Measurements from ENCODE around the gene PLAGL2. TPM values are rescaled to one million over a fixed set of nuclear protein-coding genes. Genes with fewer than 3 reads are reported as not detected.

The PLAGL2 gene
- total and polyA plus RNA-seq, 4 donors = 1.3 to 7.2 (median 1.6) TPM

DNA sequence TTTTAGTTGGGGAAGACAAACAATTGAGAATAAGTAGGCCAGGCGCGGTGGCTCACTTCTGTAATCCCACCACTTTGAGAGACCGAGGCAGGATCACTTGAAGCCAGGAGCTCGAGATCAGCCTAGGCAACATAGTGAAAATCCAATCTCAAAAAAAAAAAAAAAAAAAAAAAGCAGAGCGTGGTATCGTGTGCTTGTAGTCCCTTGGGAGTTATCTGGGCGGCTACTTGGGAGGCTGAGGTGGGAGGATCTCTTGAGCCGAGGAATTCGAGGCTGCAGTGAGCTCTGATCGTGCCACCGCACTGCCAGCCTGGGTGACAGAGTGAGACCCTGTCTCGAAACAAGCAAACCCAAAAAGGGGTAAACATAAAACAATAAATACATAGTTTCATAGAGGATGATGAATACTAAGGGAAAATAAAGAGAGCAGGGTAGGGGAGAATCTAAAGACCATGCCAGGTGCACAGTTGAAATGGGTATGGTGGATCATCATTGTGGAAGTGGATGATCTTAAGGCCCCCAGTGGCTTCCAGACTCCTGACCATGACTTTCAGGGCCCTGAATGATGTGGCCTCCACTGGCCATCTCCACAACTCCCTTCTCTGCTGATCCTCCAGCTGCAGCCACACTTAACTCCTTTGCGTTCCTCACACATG is 1.1 kb upstream of the PLAGL2 start:
- Histone ChIP-seq H3K9me3 (ENCODE audit: control insufficient read depth in 4 of 4, low read length in 3 of 4) (no peaks in the 10 kb centered on the region), H3K27me3 (ENCODE audit: control insufficient read depth in 4 of 4, insufficient read depth in 4 of 4, low read length in 3 of 4) (no peaks in the 10 kb centered on the region), H3K4me1 (ENCODE audit: control insufficient read depth in 4 of 4, insufficient read depth in 4 of 4, low read length in 3 of 4) (peaks cover 6 to 73% (median 61%) of the 10 kb centered on the region in 4 donors), H3K4me3 (ENCODE audit: low read depth in 1 of 3, low read length in 3 of 3) (peak overlapping the region; percentile 58 to 98 (median 85)), H3K9ac (ENCODE audit: low read depth in 1 of 2, low read length in 2 of 2) (peak overlapping the region; percentile 88 to 90), H3K36me3 (ENCODE audit: control insufficient read depth in 4 of 4, insufficient read depth in 3 of 4, low read depth in 1 of 4, low read length in 3 of 4) (peaks cover 0 to 13% (median 3%) of the 10 kb centered on the region in 4 donors), H3K27ac (ENCODE audit: low read depth in 1 of 2, low read length in 2 of 2) (peak overlapping the region; percentile 85 to 96)
- no peak for DNase-seq (ENCODE audit: low spot score)
- TF ChIP-seq, protein P1, sequence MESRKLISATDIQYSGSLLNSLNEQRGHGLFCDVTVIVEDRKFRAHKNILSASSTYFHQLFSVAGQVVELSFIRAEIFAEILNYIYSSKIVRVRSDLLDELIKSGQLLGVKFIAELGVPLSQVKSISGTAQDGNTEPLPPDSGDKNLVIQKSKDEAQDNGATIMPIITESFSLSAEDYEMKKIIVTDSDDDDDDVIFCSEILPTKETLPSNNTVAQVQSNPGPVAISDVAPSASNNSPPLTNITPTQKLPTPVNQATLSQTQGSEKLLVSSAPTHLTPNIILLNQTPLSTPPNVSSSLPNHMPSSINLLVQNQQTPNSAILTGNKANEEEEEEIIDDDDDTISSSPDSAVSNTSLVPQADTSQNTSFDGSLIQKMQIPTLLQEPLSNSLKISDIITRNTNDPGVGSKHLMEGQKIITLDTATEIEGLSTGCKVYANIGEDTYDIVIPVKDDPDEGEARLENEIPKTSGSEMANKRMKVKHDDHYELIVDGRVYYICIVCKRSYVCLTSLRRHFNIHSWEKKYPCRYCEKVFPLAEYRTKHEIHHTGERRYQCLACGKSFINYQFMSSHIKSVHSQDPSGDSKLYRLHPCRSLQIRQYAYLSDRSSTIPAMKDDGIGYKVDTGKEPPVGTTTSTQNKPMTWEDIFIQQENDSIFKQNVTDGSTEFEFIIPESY (IDR thresholded peaks at IDR 0.05) = peak; percentile 2
- TF ChIP-seq FOXA2 (IDR thresholded peaks at IDR 0.05) (no peak), RAD21 (IDR thresholded peaks at IDR 0.05) (no peak)
- TF ChIP-seq, protein P2, sequence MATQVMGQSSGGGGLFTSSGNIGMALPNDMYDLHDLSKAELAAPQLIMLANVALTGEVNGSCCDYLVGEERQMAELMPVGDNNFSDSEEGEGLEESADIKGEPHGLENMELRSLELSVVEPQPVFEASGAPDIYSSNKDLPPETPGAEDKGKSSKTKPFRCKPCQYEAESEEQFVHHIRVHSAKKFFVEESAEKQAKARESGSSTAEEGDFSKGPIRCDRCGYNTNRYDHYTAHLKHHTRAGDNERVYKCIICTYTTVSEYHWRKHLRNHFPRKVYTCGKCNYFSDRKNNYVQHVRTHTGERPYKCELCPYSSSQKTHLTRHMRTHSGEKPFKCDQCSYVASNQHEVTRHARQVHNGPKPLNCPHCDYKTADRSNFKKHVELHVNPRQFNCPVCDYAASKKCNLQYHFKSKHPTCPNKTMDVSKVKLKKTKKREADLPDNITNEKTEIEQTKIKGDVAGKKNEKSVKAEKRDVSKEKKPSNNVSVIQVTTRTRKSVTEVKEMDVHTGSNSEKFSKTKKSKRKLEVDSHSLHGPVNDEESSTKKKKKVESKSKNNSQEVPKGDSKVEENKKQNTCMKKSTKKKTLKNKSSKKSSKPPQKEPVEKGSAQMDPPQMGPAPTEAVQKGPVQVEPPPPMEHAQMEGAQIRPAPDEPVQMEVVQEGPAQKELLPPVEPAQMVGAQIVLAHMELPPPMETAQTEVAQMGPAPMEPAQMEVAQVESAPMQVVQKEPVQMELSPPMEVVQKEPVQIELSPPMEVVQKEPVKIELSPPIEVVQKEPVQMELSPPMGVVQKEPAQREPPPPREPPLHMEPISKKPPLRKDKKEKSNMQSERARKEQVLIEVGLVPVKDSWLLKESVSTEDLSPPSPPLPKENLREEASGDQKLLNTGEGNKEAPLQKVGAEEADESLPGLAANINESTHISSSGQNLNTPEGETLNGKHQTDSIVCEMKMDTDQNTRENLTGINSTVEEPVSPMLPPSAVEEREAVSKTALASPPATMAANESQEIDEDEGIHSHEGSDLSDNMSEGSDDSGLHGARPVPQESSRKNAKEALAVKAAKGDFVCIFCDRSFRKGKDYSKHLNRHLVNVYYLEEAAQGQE (IDR thresholded peaks at IDR 0.05) = no peak
- WGBS = 46% methylated on average over 13 of the region's 13 CpGs

GRCh38 chr20:32206760-32207625 is 550 bp downstream of the PLAGL2 start:
- H3K4me1 ChIP-seq (ENCODE audit: control insufficient read depth in 4 of 4, insufficient read depth in 4 of 4, low read length in 3 of 4) = peaks cover 6 to 79% (median 62%) of the 10 kb centered on the region in 4 donors
- peaks cover 0 to 13% (median 3%) of the 10 kb centered on the region in 4 donors for H3K36me3 ChIP-seq (ENCODE audit: control insufficient read depth in 4 of 4, insufficient read depth in 3 of 4, low read depth in 1 of 4, low read length in 3 of 4)
- H3K27me3 ChIP-seq (ENCODE audit: control insufficient read depth in 4 of 4, insufficient read depth in 4 of 4, low read length in 3 of 4) = no peaks in the 10 kb centered on the region
- 3% methylated on average over 40 of the region's 40 CpGs for WGBS
- DNase-seq (ENCODE audit: low spot score) = peak; percentile 69
- H3K9me3 ChIP-seq (ENCODE audit: control insufficient read depth in 4 of 4, low read length in 3 of 4) = no peaks in the 10 kb centered on the region
- H3K4me3 ChIP-seq (ENCODE audit: low read depth in 1 of 3, low read length in 3 of 3) = peak overlapping the region; percentile 65 to 94 (median 85)
- H3K9ac ChIP-seq (ENCODE audit: low read depth in 1 of 2, low read length in 2 of 2) = peak overlapping the region; percentile 72 to 91
- TF ChIP-seq HNF4G (IDR thresholded peaks at IDR 0.05) (no peak), HNF4A (conservative IDR thresholded peaks at IDR 0.05) (no peak), GABPA (IDR thresholded peaks at IDR 0.05 in 1 of 2, conservative IDR thresholded peaks at IDR 0.05 in 1 of 2) (no peak)
- H3K27ac ChIP-seq (ENCODE audit: low read depth in 1 of 2, low read length in 2 of 2) = peak overlapping the region; percentile 75 to 76
